Stimulated activated CD4-positive, alpha-beta T cell treated with anti-CD3 and anti-CD28 coated beads, TNF-alpha, amount 100 ng/mL, for 1 hour (primary cell): Measurements from ENCODE around the gene QPRT.
A peak's percentile ranks its signal among the peaks of the same experiment; 100 is the strongest.
"Not testable (repeated sequence)": the region's sequence is repeated elsewhere in the genome, so short reads cannot be mapped to it uniquely, and the experiment has no call there.

Experiments
- DNase-seq, 3 donors: peaks; one replicate each; pipeline ENCODE4 v3.0.0-alpha.2; 2020; ENCODE audit warnings: low read depth in 3 of 3, low spot score in 1 of 3

The QPRT gene

GRCh38 chr16:29692606-29693005, 13.6 kb downstream of the QPRT start:
- DNase-seq = not testable (repeated sequence)

- DNase-seq = no peak
Observed at GRCh38 chr16:29694384-29695195, 15.6 kb downstream of the QPRT start.

GRCh38 chr16:29695675-29696074, 16.7 kb downstream of the QPRT start:
- not testable (repeated sequence) for DNase-seq

GRCh38 chr16:29696881-29697331, 17.9 kb downstream of the QPRT start:
- DNase-seq = no peak

- DNase-seq = no peak
Observed at GRCh38 chr16:29697391-29697790, 18.4 kb downstream of the QPRT start.

GRCh38 chr16:29698042-29698441, 19.1 kb downstream of the QPRT start:
- DNase-seq = no peak

GRCh38 chr16:29698484-29699323, 19.7 kb downstream of the QPRT start:
- DNase-seq = no peak

GRCh38 chr16:29699324-29700219, 20.6 kb downstream of the QPRT start:
- no peak for DNase-seq

GRCh38 chr16:29700253-29700987, 21.4 kb downstream of the QPRT start:
- DNase-seq = peak; percentile 41 to 63 (median 50)

- DNase-seq = no peak
Observed at GRCh38 chr16:29701214-29701555, 22.2 kb downstream of the QPRT start.

- DNase-seq = peak in 1 of 3 donors; percentile 12
Observed at GRCh38 chr16:29702269-29702668, 23.3 kb downstream of the QPRT start.

GRCh38 chr16:29705030-29705429, 26.1 kb downstream of the QPRT start:
- no peak for DNase-seq

- not testable (repeated sequence) for DNase-seq
Observed at GRCh38 chr16:29707160-29707559, 28.2 kb downstream of the QPRT start.

- DNase-seq = no peak
Observed at GRCh38 chr16:29708917-29709600, 30.1 kb downstream of the QPRT start.

GRCh38 chr16:29709657-29710056, 30.7 kb downstream of the QPRT start:
- not testable (repeated sequence) for DNase-seq

GRCh38 chr16:29710227-29711219, 31.5 kb downstream of the QPRT start:
- no peak for DNase-seq

- DNase-seq = no peak
Observed at GRCh38 chr16:29712809-29713208, 33.8 kb downstream of the QPRT start.

- no peak for DNase-seq
Observed at GRCh38 chr16:29714396-29714795, 35.4 kb downstream of the QPRT start.

GRCh38 chr16:29714972-29715371, 36.0 kb downstream of the QPRT start:
- DNase-seq = no peak
